PC-3 (cell line): Measurements from ENCODE around the gene DHX34.

Source experiments
- EZH2 ChIP-seq: fragments of 300-600 bp; sonication (generic); IDR thresholded peaks from one replicate; pipeline ENCODE4 v1.6.1; 2017; ENCODE audit warnings: antibody characterized with exemption, mild to moderate bottlenecking, low read length; ENCODE audit not compliant: unreplicated experiment
- EZH2phosphoT487 ChIP-seq: fragments of 300-600 bp; sonication (generic); IDR thresholded peaks from 2 replicates; pipeline ENCODE4 v1.6.1; 2018; ENCODE audit warnings: mild to moderate bottlenecking, antibody characterized with exemption, low read length, borderline replicate concordance
- TF ChIP-seq, protein P1 (sequence below): fragments of 300-600 bp; sonication (generic); conservative IDR thresholded peaks from 2 replicates; pipeline ENCODE4 v1.5.1; 2017; ENCODE audit warnings: antibody characterized with exemption, low read depth, mild to moderate bottlenecking, low read length

DNA sequence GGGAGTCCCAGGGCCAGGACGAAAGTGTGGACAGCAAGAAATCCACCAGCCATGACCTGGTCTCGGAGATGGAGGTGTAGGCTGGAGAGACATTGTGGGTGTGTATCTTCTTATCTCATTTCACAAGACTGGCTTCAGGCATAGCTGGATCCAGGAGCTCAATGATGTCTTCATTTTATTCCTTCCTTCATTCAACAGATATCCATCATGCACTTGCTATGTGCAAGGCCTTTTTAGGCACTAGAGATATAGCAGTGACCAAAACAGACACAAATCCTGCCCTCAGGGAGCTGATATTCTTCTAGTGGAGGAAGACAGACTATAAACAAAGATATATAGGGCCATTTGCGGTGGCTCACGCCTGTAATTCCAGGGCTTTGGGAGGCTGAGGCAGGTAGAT, 7.4 kb upstream of the DHX34 start:
- TF ChIP-seq, protein P1, sequence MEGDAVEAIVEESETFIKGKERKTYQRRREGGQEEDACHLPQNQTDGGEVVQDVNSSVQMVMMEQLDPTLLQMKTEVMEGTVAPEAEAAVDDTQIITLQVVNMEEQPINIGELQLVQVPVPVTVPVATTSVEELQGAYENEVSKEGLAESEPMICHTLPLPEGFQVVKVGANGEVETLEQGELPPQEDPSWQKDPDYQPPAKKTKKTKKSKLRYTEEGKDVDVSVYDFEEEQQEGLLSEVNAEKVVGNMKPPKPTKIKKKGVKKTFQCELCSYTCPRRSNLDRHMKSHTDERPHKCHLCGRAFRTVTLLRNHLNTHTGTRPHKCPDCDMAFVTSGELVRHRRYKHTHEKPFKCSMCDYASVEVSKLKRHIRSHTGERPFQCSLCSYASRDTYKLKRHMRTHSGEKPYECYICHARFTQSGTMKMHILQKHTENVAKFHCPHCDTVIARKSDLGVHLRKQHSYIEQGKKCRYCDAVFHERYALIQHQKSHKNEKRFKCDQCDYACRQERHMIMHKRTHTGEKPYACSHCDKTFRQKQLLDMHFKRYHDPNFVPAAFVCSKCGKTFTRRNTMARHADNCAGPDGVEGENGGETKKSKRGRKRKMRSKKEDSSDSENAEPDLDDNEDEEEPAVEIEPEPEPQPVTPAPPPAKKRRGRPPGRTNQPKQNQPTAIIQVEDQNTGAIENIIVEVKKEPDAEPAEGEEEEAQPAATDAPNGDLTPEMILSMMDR: no peak
- no peak for TF ChIP-seq EZH2
- no peak for TF ChIP-seq EZH2phosphoT487
